Adipose tissue (tissue), 3 donors: ENCODE results near the gene SLC35B1. TPM values are rescaled to one million over a fixed set of nuclear protein-coding genes. Genes with fewer than 3 reads are reported as not detected.
"Not testable (repeated sequence)": the region's sequence is repeated elsewhere in the genome, so short reads cannot be mapped to it uniquely, and the experiment has no call there.

ENCODE experiments used
- H3K27ac ChIP-seq: one replicate; pipeline ENCODE4 v1.5.1; 2013; ENCODE audit warnings: low read depth, low read length
- WGBS, 3 donors: extraction: QIAGEN DNeasy Blood & Tissue Kit; methylation state at CpG; one replicate each; pipeline ENCODE4 v1.1.7; 2013; 5-methylcytosine and 5-hydroxymethylcytosine counted together
- polyA plus RNA-seq, 3 donors: library from polyadenylated mRNA; stranded (reverse); fragments of 200-250 nt; gene quantifications; one replicate each; pipeline ENCODE4 v1.2.3, GENCODE V29; 2013
- donor health status: healthy with polysubstance abuse.
- donor health status: Bipolar disorder and iron deficiency.
- donor health status: healthy.

The SLC35B1 gene
- polyA plus RNA-seq, 3 donors = 20.2 to 38.5 (median 21.7) TPM

- H3K27ac ChIP-seq = no peak overlapping the region
- 62 to 68% (median 65%) methylated on average over 9 of the region's 9 CpGs for WGBS, 3 donors
Observed at GRCh38 chr17:49681106-49681979, 26.4 kb downstream of the SLC35B1 start.

GRCh38 chr17:49680314-49680713 lies 27.4 kb downstream of the SLC35B1 start:
- WGBS, 3 donors = 65 to 80% (median 73%) methylated on average over 6 of the region's 6 CpGs
- H3K27ac ChIP-seq = no peak overlapping the region

GRCh38 chr17:49677933-49678847 lies 29.6 kb downstream of the SLC35B1 start, which contains the start of gene SPOP:
SPOP (minus strand) TSS chr17:49678097; CDS start chr17:49622810, 55,287 bp downstream.
- WGBS, 3 donors = 15 to 16% (median 16%) methylated on average over 49 to 53 of the region's 53 CpGs
- H3K27ac ChIP-seq = peak within 1 kb of the TSS; percentile 51

- H3K27ac ChIP-seq = peak overlapping the region; percentile 51
- WGBS, 3 donors = 0 to 1% (median 0%) methylated on average over 31 to 34 of the region's 34 CpGs
Observed at GRCh38 chr17:49677134-49677932, 30.4 kb downstream of the SLC35B1 start.

GRCh38 chr17:49676276-49676868 lies 31.4 kb downstream of the SLC35B1 start:
- no peak overlapping the region for H3K27ac ChIP-seq
- WGBS, 3 donors = 26 to 32% (median 28%) methylated on average over 5 of the region's 5 CpGs

GRCh38 chr17:49674507-49674906 lies 33.3 kb downstream of the SLC35B1 start:
- no peak overlapping the region for H3K27ac ChIP-seq

- WGBS, 3 donors = 80 to 93% (median 82%) methylated on average over 6 of the region's 6 CpGs
- not testable (repeated sequence) for H3K27ac ChIP-seq
Observed at GRCh38 chr17:49673679-49674078, 34.1 kb downstream of the SLC35B1 start.

GRCh38 chr17:49670641-49671040 lies 37.1 kb downstream of the SLC35B1 start:
- 48 to 69% (median 63%) methylated on average over 4 of the region's 4 CpGs for WGBS, 3 donors
- H3K27ac ChIP-seq = no peak overlapping the region

- WGBS, 3 donors = 48 to 70% (median 64%) methylated on average over 1 of the region's 1 CpG
- no peak overlapping the region for H3K27ac ChIP-seq
Observed at GRCh38 chr17:49670002-49670401, 37.8 kb downstream of the SLC35B1 start.

- no peak overlapping the region for H3K27ac ChIP-seq
- WGBS, 3 donors = 65 to 78% (median 66%) methylated on average over 2 of the region's 2 CpGs
Observed at GRCh38 chr17:49667854-49668253, 39.9 kb downstream of the SLC35B1 start.

GRCh38 chr17:49664706-49665211 lies 43.0 kb downstream of the SLC35B1 start:
- WGBS, 3 donors = 75 to 77% (median 75%) methylated on average over 3 of the region's 3 CpGs
- no peak overlapping the region for H3K27ac ChIP-seq

GRCh38 chr17:49659661-49660382 lies 47.9 kb downstream of the SLC35B1 start:
- no peak overlapping the region for H3K27ac ChIP-seq
- 92 to 96% (median 94%) methylated on average over 3 of the region's 3 CpGs for WGBS, 3 donors

- whole genome bisulfite sequencing, 3 donors = 94 to 97% (median 97%) methylated on average over 1 of the region's 1 CpG
- no peak overlapping the region for H3K27ac ChIP-seq
Observed at GRCh38 chr17:49656247-49656646, 51.5 kb downstream of the SLC35B1 start.

Other genes starting within 250 kb of the SLC35B1 start
- 10 to 100 TPM in 2 of 3 donors, 1 to 10 TPM in 1; 2.0 to 55.6 (median 36.7) TPM for gene NGFR, start 212.7 kb downstream of the SLC35B1 start, polyA plus RNA-seq
- 1 to 10 TPM in 2 of 3 donors, under 1 TPM in 1; 0.26 to 6.1 (median 1.5) TPM for gene NXPH3, start 132.1 kb downstream of the SLC35B1 start, polyA plus RNA-seq
- 10 to 100 TPM; 23.1 to 36.8 (median 23.4) TPM for gene SPOP, start 29.9 kb downstream of the SLC35B1 start, polyA plus RNA-seq
- 10 to 100 TPM in 1 of 3 donors, 1 to 10 TPM in 2; 5.6 to 10.7 (median 7.7) TPM for gene FAM117A, start 56.2 kb upstream of the SLC35B1 start, polyA plus RNA-seq
- gene KAT7, start 80.7 kb upstream of the SLC35B1 start, polyA plus RNA-seq = 10 to 100 TPM in 1 of 3 donors, 1 to 10 TPM in 2; 7.2 to 10.3 (median 8.1) TPM
- not detected for gene TAC4, start 140.1 kb upstream of the SLC35B1 start, polyA plus RNA-seq